SK-N-MC (cell line): ENCODE measurements around the gene MYO10.

ENCODE experiments used
- EZH2 ChIP-seq: fragments of 200-600 bp; sonication (generic); IDR thresholded peaks from one replicate; pipeline ENCODE4 v1.6.1; 2017; ENCODE audit warnings: antibody characterized with exemption
- POLR2AphosphoS5 ChIP-seq: IDR thresholded peaks from 2 replicates; pipeline ENCODE4 v1.6.1; 2012; ENCODE audit warnings: mild to moderate bottlenecking, low read depth, low read length, borderline replicate concordance

- TF ChIP-seq EZH2 (no peak), POLR2AphosphoS5 (no peak)
These were observed 179.4 kb downstream of the MYO10 start for GRCh38 chr5:16756692-16757091.
